Hematopoietic multipotent progenitor cell treated with erythropoietin and hydrocortisone succinate and interleukin-3 and kit ligand, for 8 days (in vitro differentiated cells): ENCODE results near the gene SNPH.
A peak's percentile ranks its signal among the peaks of the same experiment; 100 is the strongest.

ENCODE experiments used
- DNase-seq: peaks from one replicate; pipeline ENCODE4 v3.0.0-alpha.2; 2015

Gene SNPH

DNA sequence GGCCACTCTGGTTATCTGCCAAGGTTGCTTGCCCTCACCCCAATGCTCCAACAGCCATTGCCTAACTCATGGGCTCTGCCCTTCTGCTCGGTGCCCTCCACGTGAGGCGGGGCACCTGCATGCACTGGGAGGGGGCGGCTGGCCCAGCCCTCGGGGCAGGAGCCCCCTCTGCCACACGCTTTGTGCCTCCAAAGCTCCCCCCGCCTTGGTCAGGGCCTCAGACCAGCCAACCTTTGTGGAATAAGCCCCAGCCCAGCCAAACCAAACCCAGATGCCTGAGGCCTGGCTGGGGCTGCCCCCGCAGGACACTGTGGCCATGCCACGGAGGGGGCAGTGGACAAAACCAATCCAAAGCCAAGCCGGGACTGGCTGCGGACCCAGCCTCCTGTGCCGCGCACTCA, 41.5 kb downstream of the SNPH start:
- no peak for DNase-seq

GRCh38 chr20:1308067-1308701, 42.1 kb downstream of the SNPH start:
- no peak for DNase-seq

- no peak for DNase-seq
These were observed 42.6 kb downstream of the SNPH start for GRCh38 chr20:1308702-1309095.

DNA sequence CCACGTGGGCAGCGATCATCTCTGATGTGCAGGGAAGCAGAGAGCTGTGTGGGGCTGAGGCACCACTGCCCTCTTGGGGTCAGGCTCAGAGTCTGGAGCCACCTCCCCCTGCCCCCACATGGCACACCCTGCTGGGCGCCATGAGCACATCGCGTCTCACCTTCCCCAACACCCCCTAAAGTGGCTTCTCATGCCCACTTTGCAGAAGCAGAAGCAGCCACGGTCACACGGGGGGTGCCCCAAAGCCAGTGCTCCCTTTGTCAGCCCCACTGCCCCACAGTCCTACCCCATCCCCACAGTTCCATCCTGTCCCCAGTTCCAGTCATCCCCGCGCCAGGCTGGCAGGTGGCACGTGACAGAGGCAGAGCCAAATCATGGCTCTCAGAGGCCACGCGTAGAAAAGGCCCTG, 43.3 kb downstream of the SNPH start:
- DNase-seq, result no peak

GRCh38 chr20:1310071-1310470, 44.0 kb downstream of the SNPH start:
- DNase-seq, result no peak

DNA sequence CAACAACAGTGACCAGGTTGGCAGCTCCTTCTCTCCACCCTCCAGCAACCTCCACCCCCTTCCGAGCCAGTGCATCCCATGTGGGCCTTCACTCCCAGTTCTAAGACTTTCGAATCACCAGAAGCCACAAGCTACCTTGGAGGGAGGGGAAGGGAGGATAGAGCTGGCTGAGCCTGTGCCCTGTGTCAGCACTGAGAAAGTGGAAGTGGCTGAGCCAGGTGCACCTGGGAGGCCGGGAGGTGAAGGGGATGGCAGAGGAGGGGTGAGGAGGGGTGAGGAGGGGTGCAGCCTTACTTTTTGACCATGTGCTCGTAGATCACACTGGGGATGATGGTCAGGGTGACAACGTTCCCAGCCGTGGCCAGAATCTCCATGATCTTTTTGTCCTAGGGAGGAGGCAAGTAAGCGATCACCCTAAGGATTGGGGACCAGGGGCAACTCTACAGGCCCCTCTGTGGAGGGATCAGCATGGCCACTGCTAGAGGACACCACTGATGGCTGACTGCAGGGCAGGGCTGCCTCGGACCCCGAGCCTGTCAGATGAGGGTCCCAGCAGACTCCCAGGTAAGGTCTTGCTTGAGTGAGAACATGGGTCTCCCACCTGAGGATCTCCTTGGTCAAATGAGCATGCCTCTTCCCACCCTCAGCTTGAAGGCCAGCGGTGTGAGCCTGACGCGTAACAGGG, 44.6 kb downstream of the SNPH start:
- no peak for DNase-seq

- DNase-seq, result no peak
These were observed 46.2 kb downstream of the SNPH start for GRCh38 chr20:1312308-1312707.

DNA sequence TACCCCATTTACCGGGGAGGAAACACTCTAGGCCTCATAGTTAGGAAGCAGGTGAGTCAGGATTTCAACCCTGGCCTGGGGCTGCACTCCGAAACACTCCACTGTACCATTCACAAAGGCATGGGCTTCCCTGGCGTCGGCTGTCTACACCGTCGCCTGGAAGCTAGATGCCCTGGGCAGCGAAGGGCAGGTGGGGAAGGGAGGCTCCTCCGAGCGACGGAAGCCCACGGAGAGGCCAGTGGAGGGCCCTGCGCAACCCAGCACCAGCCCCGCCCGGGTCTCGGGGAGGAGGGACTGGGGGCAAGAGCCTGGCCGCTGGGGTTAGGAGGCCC, 46.8 kb downstream of the SNPH start:
- no peak for DNase-seq

GRCh38 chr20:1313236-1313964, 47.3 kb downstream of the SNPH start:
- peak; percentile 64 for DNase-seq

DNA sequence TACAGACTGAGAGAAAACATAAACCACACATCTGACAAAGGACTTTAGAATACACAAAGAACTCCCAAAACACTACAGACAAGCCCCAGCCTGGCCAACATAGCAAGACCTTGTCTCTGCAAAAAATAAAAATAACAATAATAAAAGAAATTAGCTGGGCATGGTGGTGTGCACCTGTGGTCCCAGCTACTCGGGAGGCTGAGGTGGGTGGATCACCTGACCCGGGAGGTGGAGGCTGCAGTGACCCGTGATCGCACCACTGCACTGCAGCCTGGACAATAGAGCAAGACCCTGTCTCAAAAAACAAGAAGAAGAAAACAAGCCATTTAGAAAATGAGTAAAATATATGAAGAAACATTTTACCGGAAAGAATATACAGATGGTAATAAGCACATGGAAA, 49.7 kb downstream of the SNPH start:
- no peak for DNase-seq

- no peak for DNase-seq
These were observed 51.6 kb downstream of the SNPH start for GRCh38 chr20:1317545-1318255.

DNA sequence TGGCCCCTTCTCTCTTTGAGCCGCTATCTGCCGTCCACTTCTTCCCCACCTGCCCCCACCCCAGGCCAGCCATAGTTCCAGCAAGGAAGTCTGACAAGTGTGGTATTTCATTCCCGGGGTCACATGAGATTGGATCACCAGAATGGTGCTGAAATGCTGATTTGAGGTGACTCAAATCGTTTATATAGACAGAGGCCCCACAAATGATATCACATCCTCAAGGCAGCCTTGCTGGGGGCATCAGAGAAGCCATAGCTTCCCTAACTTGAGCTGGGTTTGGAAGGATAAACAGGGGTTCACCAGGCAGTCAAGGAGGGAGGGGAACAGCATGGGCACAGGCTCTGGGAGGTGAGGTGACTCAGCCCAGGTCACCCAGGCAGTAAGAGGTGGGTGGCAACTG, 53.0 kb downstream of the SNPH start:
- no peak for DNase-seq

- no peak for DNase-seq
These were observed 53.4 kb downstream of the SNPH start for GRCh38 chr20:1319462-1319861.

DNA sequence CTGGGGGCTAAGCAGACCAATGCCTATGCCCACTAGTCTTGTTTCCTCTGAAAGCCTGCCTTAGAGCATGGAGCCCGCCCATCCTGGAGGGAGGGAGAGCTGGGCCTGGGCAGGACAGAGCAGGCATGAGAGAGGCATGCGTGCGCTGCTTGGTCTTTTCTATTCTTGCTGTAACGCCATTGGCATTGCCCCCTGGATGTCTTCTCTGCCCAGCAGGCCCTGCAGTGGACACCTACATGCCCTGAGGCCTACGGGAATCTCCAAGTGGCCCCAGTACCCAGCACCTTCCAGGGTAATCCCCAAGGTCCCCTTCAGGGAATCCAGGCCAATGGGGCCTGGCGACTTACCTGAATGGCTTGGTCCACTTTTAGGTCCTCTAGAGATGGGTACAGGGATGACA, 53.9 kb downstream of the SNPH start:
- no peak for DNase-seq

GRCh38 chr20:1320902-1321653, 55.0 kb downstream of the SNPH start:
- DNase-seq, result no peak

DNA sequence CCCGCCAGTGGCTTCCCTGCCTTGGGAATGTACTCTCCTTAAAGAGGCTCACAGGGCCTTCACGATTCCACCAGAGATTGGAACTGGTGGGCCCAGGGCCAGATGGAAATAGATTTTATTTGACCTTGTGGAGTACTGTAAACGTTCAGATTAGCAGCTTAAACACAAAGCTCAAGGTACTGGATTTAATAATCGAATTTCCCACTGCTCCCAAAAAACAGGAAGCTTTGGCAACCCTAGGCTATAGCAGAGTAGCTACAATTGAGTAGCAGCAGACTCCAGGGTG, 55.5 kb downstream of the SNPH start:
- DNase-seq, result no peak

DNA sequence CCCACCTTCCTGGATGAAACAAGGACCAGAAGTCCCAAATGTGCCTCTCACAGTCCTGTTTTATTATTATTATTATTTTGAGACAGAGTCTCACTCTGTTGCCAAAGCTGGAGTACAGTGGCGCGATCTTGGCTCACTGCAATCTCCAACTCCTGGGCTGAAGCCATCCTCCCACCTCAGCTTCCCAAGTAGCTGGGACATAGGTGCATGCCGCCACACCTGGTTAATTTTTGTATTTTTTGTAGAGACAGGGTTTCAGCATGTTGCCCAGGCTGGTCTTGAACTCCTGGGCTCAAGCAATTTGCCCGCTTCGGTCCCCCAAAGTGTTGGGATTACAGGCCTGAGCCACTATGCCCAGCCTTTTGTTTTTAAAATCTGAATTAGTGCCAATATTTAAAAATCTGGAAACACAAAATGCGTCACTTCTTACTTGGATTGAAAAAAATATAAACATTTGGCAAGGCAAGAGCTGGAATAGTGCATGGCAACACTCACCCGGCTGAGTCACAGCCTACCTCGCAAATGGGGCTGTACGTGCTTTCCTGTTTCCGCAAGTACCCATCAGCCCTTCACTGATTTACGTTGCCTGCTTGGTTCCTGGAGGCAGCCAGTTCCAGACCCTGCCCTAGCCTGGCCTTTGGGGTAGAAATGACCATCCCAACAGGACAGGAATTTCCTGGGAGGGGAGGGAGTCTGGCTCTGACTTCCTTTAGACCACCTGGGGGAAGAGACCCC, 56.6 kb downstream of the SNPH start:
- DNase-seq, result no peak

DNA sequence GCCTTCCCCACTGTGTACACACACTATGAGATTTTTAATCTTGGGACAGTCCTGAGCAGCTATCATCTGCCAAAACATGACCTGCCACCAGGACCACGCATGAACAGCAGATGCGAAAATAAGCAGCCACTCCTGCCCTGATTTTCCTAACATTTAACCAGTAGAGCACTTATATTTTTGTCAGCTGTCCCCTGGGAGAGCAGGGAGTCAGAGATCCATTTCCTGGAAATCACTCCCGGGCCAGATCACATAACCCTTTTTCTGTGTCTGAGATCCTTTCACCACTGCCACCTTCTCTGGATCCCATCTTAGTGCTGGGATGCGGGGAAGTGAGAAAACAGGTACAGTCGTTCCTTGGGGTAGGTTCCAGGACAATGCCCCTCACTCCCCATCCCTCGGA, 57.2 kb downstream of the SNPH start:
- DNase-seq, result no peak

DNA sequence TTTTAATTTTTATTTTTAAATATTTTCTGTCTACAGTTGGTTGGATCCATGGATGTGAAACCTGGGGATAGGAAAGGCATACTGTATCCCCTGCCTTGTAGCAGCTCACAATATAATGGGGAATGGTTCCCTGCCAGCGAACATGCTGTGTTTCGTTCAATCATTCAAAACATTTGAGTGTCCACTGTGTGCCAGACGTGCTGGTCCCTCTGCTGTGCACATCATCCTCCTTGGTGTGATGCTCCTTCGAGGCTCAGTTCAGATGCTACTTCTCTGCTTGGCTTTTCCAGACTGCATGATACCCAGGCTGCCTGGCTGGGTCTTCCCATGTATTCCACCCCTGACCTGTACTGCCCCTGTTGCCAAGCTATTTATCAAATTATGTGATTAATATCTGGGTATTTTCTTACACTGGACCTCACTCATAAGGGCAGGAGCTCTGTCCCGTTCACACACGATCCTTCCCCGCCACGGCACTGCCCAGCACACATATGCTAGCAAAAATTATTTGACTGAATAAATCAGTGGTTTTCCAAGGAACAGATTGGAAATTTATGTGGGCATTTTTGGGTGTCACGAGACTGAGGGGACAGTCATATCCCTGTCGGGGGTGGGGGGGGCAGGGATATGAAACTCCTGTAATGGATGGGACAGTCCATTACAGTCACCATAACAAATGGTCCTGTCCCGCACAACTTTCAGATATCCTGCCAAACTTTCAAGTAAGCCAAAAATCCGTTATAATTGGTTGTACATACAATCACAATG, 57.9 kb downstream of the SNPH start:
- no peak for DNase-seq

GRCh38 chr20:1324598-1325172, 58.6 kb downstream of the SNPH start:
- DNase-seq, result peak; percentile 31
